HepG2 (cell line): ENCODE data around the gene ARVCF.

Experiments
- CREB1 ChIP-seq, 2 experiments: fragments of 450-650 bp in 1 of 2; IDR thresholded peaks; 2 replicates each; pipeline ENCODE4 v1.6.1; 2016 to 2017; ENCODE audit warnings: control low read depth in 1 of 2, mild to moderate bottlenecking in 1 of 2, missing compliant biosample characterization in 1 of 2, missing genetic modification characterization in 1 of 2
- FOXM1 ChIP-seq: sonication (generic); formaldehyde crosslinking; IDR thresholded peaks from 2 replicates; pipeline ENCODE4 v1.5.0; 2020; ENCODE audit warnings: missing genetic modification reagents
- KDM6A ChIP-seq: IDR thresholded peaks from 2 replicates; pipeline ENCODE4 v1.6.1; 2016; ENCODE audit warnings: low read depth
- KMT2B ChIP-seq: IDR thresholded peaks from 2 replicates; pipeline ENCODE4 v1.6.1; 2016; ENCODE audit warnings: missing genetic modification reagents, missing compliant biosample characterization
- POLR2A ChIP-seq, 2 experiments: IDR thresholded peaks; 2 replicates each; pipeline ENCODE4 v1.6.1; 2011; ENCODE audit warnings: low read depth in 2 of 2, low read length in 2 of 2, mild to moderate bottlenecking in 1 of 2, moderate library complexity in 1 of 2; ENCODE audit not compliant: insufficient read depth in 1 of 2
- RBFOX2 ChIP-seq: fragments of 200-400 bp; formaldehyde crosslinking; IDR thresholded peaks from 2 replicates; pipeline ENCODE4 v1.6.1; 2017; ENCODE audit warnings: low read depth, mild to moderate bottlenecking, low read length
- RBM22 ChIP-seq: fragments of 200-400 bp; formaldehyde crosslinking; optimal IDR thresholded peaks from 2 replicates; pipeline ENCODE3; 2017; ENCODE audit warnings: mild to moderate bottlenecking, low read length, moderate library complexity
- SNAPC2 ChIP-seq: sonication (generic); formaldehyde crosslinking; IDR thresholded peaks from 2 replicates; pipeline ENCODE4 v1.8.1; 2022; ENCODE audit warnings: mild to moderate bottlenecking, missing genetic modification reagents
- SOX13 ChIP-seq, 3 experiments: fragments of 450-650 bp in 1 of 3; sonication (generic) in 1 of 3; formaldehyde crosslinking in 1 of 3; IDR thresholded peaks in 2 of 3; conservative IDR thresholded peaks in 1 of 3; 2 replicates each; pipeline versions ENCODE4 v1.5.0 to v1.6.1; 2016 to 2020; ENCODE audit warnings: antibody characterized with exemption in 1 of 3, mild to moderate bottlenecking in 1 of 3, missing compliant biosample characterization in 1 of 3, missing genetic modification reagents in 1 of 3, moderate library complexity in 1 of 3
- ZNF883 ChIP-seq: sonication (generic); formaldehyde crosslinking; IDR thresholded peaks from 2 replicates; pipeline ENCODE4 v1.5.1; 2020; ENCODE audit warnings: mild to moderate bottlenecking, missing genetic modification reagents; ENCODE audit errors: not compliant biosample characterization
- TF ChIP-seq, protein P1 (sequence below): sonication (generic); formaldehyde crosslinking; IDR thresholded peaks from 2 replicates; pipeline ENCODE4 v1.4.0; 2020; ENCODE audit warnings: missing genetic modification reagents, borderline replicate concordance
- TF ChIP-seq, protein P2 (sequence below): sonication (generic); formaldehyde crosslinking; IDR thresholded peaks from 2 replicates; pipeline ENCODE4 v1.9.0; 2021; ENCODE audit warnings: missing genetic modification reagents, borderline replicate concordance

DNA sequence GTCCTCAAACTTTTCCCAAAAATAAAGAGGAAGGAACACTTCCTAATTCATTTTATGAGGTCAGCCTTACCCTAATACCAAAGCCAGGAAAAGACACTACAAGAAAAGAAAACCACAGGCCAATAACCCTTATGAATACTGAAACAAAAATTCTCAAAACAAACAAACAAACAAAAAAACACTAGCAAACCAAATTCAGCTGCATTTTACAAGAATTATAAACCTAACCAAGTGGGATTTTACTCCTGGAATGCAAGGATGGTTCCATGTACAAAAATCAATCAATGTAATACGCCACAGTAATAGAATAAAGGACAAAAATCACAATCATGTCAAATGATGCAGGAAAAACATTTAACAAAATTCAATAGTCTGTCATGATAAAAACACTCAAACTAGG lies 13.3 kb downstream of the ARVCF start:
- TF ChIP-seq POLR2A (IDR thresholded peaks at IDR 0.05; ENCODE audit: insufficient read depth in 1 of 2, low read depth in 2 of 2, low read length in 2 of 2) = no peak
- TF ChIP-seq FOXM1 (CRISPR knock-in tag) = no peak
- TF ChIP-seq SOX13 (IDR thresholded peaks at IDR 0.05) = no peak
- no peak for TF ChIP-seq SOX13 (CRISPR knock-in tag; conservative IDR thresholded peaks at IDR 0.05 in 1 of 2, IDR thresholded peaks at IDR 0.05 in 1 of 2)
- TF ChIP-seq, protein P1, sequence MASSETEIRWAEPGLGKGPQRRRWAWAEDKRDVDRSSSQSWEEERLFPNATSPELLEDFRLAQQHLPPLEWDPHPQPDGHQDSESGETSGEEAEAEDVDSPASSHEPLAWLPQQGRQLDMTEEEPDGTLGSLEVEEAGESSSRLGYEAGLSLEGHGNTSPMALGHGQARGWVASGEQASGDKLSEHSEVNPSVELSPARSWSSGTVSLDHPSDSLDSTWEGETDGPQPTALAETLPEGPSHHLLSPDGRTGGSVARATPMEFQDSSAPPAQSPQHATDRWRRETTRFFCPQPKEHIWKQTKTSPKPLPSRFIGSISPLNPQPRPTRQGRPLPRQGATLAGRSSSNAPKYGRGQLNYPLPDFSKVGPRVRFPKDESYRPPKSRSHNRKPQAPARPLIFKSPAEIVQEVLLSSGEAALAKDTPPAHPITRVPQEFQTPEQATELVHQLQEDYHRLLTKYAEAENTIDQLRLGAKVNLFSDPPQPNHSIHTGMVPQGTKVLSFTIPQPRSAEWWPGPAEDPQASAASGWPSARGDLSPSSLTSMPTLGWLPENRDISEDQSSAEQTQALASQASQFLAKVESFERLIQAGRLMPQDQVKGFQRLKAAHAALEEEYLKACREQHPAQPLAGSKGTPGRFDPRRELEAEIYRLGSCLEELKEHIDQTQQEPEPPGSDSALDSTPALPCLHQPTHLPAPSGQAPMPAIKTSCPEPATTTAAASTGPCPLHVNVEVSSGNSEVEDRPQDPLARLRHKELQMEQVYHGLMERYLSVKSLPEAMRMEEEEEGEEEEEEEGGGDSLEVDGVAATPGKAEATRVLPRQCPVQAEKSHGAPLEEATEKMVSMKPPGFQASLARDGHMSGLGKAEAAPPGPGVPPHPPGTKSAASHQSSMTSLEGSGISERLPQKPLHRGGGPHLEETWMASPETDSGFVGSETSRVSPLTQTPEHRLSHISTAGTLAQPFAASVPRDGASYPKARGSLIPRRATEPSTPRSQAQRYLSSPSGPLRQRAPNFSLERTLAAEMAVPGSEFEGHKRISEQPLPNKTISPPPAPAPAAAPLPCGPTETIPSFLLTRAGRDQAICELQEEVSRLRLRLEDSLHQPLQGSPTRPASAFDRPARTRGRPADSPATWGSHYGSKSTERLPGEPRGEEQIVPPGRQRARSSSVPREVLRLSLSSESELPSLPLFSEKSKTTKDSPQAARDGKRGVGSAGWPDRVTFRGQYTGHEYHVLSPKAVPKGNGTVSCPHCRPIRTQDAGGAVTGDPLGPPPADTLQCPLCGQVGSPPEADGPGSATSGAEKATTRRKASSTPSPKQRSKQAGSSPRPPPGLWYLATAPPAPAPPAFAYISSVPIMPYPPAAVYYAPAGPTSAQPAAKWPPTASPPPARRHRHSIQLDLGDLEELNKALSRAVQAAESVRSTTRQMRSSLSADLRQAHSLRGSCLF (CRISPR knock-in tag) = no peak
- no peak for TF ChIP-seq KDM6A
- TF ChIP-seq CREB1 (IDR thresholded peaks at IDR 0.05) = no peak
- TF ChIP-seq CREB1 (CRISPR knock-in tag; IDR thresholded peaks at IDR 0.05) = no peak
- TF ChIP-seq SNAPC2 (CRISPR knock-in tag) = no peak
- TF ChIP-seq KMT2B (CRISPR knock-in tag) = no peak
- TF ChIP-seq RBFOX2 = no peak
- TF ChIP-seq ZNF883 (CRISPR knock-in tag) = no peak
- TF ChIP-seq, protein P2, sequence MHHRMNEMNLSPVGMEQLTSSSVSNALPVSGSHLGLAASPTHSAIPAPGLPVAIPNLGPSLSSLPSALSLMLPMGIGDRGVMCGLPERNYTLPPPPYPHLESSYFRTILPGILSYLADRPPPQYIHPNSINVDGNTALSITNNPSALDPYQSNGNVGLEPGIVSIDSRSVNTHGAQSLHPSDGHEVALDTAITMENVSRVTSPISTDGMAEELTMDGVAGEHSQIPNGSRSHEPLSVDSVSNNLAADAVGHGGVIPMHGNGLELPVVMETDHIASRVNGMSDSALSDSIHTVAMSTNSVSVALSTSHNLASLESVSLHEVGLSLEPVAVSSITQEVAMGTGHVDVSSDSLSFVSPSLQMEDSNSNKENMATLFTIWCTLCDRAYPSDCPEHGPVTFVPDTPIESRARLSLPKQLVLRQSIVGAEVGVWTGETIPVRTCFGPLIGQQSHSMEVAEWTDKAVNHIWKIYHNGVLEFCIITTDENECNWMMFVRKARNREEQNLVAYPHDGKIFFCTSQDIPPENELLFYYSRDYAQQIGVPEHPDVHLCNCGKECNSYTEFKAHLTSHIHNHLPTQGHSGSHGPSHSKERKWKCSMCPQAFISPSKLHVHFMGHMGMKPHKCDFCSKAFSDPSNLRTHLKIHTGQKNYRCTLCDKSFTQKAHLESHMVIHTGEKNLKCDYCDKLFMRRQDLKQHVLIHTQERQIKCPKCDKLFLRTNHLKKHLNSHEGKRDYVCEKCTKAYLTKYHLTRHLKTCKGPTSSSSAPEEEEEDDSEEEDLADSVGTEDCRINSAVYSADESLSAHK (CRISPR knock-in tag) = no peak
- TF ChIP-seq RBM22 = no peak
